Measurements from ENCODE around the gene KRT1.
A peak's percentile ranks its signal among the peaks of the same experiment; 100 is the strongest.

KRT1 gene

DNA sequence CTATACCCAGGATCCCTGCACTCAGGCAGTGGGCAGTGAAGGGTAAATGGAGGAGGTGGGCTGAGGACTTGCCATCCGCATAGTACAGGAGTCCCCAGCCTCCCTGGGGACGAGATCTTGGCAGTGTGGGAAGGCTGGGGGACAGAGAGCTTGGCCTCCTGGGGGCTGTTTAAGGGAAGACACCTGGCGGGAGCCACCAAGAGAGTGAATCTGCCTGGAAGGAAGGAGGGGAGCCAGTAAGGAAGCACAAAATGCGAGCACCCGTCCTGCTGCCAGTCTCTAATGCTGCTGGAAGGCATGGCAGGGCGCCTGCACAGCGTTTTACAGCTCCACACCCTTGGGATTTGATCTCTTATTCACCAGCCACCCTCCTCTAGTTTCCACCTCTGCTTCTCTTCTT is 20.8 kb downstream of the KRT1 start:
- no peak for DNase-seq

DNA sequence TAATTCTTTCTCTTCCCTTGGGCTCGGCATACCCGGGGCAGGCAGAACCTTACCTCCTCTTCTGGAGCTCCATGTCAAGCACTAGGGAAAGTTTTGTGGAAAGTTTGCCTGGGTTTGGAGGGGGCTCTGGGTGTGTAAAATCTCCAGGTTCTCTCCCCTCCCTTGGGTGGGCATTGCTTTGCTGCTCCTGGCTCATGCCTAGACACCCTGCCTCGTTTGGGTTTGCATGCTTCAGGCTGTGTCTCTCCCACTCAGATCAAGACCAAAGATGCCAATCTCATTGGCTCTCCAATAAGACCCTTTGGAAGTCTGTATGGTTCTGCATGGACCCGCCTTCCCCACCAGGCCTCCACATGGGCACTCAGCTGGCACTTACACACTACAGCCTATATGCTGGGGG is 22.0 kb downstream of the KRT1 start:
- no peak for DNase-seq

DNA sequence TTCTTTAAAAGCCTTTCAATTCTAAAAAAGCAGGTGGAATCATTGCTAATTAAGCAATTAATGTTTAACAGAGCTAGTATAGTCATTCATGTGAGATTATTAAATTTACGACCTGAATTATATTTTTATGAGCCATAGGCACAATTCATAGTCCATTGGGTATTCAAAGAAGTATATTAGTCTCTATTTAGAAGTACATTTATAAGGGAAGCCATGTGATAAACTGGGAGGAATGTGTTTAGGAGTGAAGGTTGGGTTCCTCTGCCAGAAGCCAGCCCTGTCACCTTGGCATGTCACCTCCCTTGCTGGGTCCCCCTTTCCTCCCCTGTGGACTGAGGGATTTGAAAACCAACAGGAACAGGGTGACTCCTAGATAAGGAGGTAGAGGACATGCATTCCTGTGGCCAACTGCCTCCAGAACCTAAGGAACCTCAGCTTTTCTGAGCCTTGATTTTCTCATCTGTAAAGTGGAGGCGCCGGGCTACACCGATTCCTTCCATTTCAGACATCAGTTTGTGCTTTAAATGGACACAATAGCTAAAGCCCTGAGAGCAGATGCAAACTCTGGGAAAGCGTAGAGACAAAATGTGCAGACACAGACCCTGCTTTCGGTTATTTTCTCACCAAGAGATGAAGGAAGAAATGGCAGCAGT is 22.8 kb downstream of the KRT1 start:
- DNase-seq, result no peak

DNA sequence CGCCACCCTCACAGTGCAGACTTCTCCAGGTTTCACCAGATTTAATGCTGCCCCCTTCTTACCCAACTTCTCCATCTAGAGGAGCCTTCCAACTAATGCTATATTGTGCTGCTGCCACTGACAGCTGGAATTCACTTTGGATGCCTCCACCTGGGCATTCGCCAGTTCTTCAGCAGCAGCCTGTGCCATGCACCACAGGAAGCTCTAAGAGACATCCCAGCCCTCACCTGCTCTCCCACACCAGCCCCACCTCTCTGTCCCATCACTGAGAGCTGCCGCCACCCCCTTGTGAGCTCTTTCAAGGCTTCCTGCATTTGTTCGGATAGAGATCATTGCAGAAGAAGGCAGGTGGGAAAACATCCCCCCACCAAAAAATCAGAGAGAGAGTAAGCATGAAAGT is 23.6 kb downstream of the KRT1 start:
- DNase-seq, result no peak

DNA sequence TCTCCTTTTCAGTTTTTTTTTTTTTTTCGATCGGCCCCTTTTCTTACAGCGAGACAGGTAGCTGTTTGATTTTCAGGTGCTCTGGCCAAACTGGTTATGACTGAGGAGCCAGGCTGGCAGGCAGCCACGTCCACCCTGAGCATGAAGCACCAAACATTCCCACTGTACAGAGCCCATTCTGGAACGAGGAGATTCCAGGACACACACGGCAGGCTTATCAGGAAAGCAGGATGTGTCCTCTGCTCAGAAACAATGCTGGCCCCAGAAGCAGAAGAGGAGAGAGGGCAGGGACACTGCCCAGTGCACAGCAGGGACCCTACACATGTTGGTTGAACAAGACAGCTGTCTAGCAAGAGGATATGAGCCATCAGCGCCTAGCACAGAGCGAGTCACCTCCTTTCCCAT is 24.5 kb downstream of the KRT1 start:
- no peak for DNase-seq

DNA sequence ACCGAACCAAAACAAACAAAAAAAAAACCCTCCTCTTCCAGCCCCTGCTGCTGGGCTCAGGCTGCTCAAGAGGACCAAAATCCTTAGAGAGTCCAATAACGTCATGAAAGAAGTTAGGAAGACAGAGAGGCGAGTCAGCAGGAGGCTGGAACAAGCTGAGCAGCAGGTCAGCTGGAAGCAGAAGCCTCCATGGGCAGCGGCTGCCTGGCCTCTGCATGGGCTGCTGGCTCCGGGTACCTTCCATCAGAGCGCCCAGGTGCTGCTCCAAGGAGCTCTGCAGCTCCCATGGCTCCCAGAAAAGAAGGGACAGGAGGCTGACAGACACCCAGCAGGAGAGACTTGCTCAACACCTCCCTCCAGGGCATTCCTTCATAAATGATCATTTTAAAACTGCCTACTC is 25.0 kb downstream of the KRT1 start:
- no peak for DNase-seq

DNA sequence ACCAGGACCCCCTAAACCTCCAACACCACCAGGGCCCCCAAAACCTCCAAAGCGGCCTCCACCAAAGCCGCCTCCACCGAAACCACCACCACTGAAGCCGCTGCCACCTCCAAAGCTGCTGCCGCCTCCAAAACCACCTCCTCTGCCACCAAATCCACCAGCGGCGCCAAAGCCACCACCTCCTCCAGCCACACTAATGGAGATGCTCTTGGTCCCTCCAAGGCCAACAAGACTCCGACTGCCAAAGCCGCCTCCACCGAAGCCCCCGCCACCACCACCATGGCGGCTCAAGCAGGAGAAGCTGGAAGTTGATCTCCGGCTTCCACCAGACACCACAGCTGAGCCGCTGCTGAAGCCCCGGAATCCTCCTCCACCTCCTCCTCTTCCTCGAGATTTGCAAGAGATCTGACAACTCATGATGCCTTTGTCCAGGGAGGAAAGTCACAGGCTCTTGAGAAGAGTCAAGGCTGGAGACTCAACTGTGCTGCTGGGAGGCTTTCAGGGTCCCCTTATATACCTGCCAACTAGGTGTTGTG is 28.4 kb downstream of the KRT1 start, which contains the start of gene KRT2:
KRT2 (minus strand) TSS at position 486 of the 536 bp plus-strand sequence; CDS start at position 417, 69 bp downstream.
- no peak for DNase-seq

DNA sequence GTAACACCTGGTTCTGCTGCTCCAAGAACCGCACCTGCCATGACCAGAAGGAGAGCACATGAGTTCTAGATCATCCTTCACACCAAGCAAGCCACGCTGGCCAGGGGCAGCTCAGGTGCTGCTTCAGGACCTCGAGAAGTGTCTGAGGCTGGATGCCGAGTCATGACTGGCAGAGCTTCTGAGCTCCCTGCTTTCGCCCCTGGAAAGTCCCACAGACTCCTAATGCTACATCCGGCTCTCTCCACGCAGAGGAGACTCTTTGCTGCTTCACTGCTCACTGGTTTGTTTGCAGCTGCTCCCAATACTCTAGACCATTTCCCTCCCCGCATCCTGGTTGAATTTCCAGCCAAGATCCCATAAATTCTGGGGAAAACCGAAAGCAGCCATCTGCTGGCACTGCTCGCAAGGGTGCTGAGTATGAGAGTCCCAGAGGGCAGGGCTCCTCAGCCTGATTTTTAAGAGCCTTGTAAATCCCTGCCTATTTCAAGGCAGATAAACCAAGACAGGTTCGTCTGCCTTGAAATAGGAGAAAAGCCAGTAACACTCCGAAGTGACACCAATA is 29.6 kb downstream of the KRT1 start:
- DNase-seq, result no peak

DNA sequence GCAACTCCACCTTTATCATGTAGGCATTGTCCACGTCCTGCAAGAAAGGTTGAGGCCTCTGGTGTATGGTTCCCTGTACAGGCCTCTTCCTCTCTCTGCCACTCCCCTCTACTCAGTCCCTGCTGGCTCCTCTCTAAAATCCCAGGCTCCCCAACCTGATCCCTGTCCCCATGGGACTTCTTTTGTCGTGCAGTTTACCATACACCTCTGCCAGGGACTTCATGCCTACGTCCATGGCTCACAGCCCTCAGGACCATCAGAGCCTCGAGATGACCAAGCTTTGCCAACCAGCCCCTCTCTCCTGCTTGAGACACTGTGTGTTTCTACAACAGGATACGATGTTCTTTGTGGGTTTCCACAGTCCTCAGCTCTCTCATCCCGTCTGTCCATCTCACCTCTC is 31.1 kb downstream of the KRT1 start:
- no peak for DNase-seq

DNA sequence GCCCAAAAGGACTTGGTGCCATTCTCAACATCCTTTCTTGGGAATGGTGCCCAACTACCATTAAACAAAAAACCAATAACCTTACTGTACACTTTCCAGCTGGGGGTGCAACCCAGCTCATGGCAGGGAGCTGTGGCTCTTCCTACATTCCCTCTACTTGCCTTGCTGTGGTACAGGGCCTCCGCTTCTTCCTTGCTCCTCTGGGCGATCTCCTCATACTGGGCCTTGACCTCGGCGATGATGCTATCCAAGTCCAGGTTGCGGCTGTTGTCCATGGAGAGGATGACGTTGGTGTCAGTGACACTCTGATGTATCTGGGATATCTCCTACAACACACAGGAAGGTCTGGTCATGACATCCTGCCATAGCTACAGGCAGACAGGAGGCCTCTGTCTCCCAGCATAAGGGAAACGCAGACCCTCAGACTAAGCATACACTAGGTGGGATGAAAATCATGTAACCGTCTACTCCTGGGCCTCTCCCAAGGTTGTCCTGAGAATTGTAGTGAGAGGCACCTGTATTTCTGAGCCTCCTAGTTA is 32.1 kb downstream of the KRT1 start:
- no peak for DNase-seq

DNA sequence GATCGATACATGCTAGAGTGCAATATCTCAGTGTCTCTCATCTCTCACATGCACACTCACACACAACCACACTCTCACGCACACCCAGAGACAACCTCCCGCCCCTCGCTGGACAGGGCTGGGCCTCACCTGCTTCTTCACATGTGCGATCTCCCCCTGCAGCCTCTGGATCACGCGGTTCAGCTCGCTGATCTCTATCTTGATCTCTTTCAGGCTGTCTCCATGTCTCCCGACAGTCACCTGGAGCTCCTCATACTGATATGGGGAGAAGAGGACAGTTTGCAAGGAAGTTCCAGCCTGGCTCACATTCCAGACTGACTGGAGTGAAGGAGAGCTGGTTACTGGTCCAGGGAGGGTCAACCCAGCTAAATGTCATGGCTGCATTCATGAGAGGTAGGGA is 32.6 kb downstream of the KRT1 start:
- DNase-seq, result no peak

DNA sequence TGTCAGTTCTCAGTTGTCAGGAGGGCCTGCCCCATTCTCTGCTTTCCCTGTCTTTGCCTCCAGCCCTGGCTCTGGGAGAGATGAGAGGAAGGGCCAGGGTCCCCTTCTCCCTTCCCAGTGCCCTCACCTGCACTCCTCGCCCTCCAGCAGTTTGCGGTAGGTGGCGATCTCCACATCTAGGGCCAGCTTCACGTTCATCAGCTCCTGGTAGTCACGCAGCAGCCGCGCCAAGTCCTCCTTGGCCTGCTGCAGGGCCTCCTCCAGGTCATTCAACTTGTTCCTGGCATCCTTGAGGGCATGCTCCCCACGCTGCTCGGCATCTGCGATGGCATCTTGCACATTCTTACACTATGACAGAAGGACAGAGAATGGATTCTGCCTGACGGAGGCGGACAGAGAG is 33.6 kb downstream of the KRT1 start:
- no peak for DNase-seq

DNA sequence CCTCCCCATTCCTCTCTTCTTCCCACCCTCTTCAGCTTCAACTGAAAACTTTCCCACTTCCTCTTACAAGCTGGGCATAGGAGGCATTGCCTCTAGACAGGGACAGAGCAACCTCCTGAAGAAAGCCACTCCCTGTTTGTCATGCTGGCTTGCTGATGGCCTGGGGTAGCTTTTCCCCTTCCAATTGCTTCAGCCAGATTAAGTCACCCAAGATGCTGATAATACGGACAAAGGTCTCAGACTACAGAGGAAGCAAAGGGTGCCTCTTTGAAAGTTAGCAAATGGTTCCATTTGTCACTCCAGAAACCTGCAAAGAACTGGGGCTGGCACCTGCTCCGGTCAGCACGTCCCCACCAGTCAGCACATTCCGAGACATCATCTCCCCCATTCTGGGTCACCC is 34.2 kb downstream of the KRT1 start:
- DNase-seq, result no peak

DNA sequence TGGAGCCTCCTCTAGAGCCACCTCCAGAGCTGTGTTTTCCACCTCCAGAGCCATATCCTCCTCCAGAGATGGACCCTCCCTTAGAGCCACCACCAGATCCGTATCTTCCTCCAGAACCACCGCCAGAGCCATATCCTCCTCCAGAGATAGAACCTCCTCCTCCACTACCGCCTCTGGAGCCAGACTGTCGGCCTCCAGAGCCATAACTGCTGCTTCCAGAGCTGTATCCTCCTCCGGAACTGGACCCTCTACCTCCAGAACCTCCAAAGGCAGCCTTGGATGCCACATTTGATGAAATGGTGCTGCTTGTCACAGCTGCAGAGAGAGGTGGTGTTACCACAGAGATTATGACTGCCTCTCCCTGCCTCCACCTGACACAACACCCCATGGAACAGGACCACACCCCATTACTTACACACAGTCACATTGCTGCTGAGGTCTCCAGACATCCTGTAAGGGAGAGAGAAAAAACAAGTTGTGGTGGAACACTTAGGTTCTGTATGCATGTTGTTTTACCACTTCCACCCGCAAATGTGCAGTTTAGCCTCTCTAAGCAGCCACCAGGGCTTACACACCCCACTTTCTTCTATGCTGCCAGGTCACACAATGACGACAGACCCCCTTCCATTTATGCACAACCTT is 35.0 kb downstream of the KRT1 start:
- DNase-seq, result peak; percentile 63

DNA sequence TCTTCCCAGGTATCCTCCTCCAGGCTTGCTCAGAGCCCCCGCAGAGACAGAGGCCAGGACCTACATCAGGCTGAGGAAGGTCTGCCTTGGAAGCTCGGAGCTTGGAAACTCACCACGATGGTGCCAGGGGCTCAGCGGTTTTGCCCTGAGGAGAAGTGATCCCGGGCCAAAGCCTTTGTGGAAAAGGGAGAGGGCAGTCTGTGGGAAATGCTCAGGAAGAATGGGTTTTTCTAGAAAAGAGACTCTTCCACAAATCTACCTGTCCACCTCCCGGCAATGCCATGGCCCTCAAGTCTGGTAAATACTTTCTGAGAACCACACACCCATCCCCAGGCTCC is 36.2 kb downstream of the KRT1 start:
- no peak for DNase-seq

DNA sequence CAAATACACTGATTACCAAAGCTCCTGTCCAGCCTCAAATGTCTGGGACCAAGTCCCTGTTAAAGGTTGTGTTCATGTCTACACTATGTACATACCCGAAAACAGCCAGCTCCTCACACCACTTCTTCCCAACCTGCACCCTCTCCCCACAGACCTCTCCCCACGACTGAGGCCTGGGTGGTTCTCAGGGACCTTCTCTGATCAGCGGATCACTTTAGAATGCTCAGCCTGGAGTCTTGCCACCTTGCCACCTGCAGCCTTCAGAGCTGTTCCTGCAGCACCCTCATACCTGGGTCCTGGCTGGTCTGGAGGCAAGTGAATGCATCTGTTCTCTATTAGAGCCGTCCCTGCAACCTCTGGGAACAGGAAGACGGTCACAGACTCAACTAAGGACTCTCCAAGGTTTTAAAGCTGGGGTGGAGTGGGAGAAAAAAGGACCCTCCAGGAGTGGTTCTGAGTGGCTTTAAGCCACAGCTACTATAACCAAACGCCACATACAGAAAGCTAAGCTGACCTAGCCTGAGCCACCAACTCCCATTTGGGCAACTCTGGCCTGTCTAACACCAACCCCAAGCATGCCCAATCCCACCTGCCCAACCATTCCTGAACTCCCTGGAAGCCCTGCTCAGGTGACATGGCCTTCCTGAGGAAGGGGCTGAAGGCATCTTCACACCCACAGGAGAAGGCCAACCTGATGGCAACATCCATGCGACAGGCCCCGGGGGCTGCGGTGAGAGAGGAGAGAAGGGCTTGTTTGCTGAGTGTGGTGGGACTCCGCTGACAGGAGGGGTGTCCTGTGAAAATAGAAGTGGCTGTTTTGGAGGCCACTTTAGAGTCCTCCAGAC is 36.8 kb downstream of the KRT1 start:
- DNase-seq, result no peak

DNA sequence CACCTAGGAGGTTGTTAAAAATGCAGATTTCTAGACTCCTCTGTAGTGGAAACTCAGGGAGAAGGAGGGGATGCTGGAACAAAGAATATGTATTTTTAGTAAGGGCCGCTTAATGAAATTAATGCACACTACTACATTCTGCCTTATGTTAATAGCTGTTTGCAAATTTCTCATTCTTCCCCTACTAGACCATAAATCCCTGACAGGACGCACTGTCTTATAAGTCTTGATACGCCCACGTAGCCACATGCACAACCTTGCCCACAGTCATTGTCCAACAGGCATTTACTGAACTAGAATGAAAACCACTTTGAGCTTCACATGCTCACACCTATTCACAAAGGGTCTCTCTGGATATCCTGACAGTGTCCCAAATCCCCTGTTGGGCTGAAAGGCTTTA is 38.7 kb downstream of the KRT1 start:
- no peak for DNase-seq

DNA sequence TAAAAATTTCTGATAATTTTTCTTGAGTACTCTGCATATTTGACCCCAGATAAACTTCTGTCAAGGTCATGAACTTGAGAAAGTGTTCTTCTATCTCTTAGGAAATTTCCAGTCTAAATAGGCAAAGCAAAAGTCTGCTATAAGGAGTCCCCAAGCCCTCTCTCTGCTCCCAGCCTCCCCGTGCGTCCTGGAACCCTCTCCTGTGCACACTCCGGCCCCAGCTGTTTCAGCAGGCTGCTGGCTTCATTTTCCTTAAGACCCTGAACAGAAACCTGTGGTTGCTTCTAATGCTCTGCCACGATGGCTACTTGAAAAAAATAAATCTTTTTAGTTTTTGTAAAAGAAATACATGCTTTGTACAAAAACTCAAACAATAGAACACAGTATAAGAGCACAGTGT is 42.9 kb downstream of the KRT1 start:
- no peak for DNase-seq

DNA sequence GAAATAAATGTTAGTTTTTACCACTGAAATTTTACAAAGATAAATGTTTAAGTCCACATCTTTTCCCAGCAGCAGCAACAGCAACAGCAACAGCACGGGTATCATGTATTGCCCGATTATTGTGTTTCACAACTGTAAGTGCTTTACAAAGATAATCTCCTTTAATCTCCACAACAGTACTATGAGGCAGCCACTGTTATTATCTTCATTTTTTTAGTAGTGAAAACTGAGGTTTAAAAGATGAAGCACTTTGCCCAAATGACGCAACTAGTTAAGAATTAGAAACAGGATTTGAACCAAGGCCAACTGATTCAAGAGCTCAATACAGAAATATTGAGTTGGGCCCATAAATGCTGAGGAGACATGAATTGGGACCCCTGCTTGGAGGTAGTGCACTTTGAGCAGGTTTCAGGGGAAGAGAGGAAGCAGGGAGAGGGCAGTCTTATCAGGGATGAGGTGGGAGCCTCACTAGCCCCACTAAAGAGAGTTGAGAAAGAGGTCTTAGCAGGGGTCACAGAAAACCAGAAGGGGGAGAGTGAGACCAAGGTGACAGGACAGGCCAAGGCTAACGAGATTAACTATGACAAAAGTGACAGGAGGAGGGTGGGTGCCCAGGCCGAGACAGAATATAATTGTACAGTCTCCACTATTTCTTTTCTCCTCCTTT is 43.5 kb downstream of the KRT1 start:
- no peak for DNase-seq

DNA sequence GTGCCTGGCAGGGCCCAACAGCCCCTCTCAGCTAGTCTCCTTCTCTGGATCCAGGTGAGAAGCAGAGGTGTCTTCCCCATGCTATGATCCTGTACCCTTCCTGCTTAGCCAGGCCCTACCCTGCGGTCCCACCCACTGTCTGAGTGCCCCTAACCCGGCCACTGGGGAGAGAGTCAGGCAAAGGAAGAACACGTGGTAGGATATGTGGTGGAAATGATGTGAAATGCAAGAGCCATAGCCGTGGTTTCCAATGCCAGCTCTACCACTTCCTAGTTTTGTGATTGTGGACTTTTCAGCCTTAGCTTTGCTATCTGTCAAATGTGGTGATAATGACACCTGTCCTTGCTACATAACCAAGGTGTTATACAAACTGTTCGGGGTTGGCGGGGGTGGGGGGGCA is 44.0 kb downstream of the KRT1 start:
- no peak for DNase-seq

DNA sequence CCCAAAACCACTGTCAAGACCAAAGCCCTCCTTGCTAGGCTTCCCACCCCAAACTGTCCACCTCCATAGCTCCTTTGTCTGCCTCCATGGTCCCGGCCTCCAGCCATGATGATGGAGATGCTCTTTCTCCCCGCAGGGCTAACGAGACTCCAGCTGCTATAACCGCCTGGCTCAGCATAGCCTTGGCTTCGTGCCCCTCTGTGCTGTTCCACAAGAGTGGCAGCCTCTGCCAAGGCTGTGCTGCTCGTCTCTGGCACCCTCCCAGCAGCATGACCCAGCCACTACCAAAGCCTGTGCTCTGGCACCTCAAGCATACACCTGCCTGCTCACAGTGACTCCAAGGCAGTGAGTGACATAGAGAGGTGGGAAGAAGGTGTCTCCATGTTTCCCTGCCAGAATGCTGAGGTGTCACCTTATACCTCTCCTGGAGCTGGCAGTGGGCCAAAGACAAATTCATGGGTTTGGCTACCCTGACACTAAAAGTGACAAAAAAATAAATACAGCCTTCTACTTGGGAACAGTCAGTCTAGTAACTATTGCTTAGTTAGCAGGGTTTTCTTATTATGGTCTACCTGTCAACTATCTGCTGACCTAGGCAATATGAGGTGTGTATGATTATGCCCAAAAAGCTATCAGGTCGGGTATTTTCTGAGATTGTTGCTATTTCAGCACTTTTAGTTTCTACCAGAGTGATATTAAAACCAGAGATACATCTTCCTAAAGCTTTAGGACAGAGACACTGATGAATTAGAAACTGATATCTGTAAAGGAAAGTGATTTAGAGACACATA is 45.7 kb downstream of the KRT1 start:
- DNase-seq, result no peak

DNA sequence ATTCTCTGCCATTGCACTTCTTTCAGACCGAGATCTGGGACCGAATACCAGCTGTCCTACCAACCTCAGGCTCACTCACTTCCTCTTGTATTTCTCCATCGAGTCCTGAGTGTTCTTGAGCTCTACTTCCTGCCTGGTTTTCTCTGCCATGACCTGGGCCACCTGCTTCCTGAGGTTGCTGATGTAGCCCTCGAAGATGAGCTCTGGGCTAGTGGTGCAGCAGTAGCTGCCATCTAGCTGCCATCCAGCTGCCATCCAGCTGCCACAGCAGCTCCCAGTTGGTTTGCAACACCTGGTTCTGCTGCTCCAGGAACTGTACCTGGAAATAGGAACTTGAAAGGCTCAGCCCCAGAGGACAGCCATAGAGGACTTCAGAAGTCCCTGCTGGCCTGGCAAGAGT is 46.8 kb downstream of the KRT1 start:
- DNase-seq, result peak; percentile 64

All from CD4-positive, alpha-beta T cell treated with Interleukin-6 for 4 hours (primary cell).